T-cell (primary cell): Measurements from ENCODE around the gene GRM8. TPM values are rescaled to one million over a fixed set of nuclear protein-coding genes. Genes with fewer than 3 reads are reported as not detected.
"Not testable (repeated sequence)": the region's sequence is repeated elsewhere in the genome, so short reads cannot be mapped to it uniquely, and the experiment has no call there.

Source experiments
- ATAC-seq, 4 experiments: fragments of 200-7000 bp in 3 of 4; fragments of 150-1000 bp in 1 of 4; cut with Tn5 transposase; replicated peaks in 1 of 4; 1 replicate in 3 of 4; 2 replicates in 1 of 4; pipeline ENCODE4 v1.10.0; 2021; ENCODE audit warnings: moderate library complexity in 3 of 4, mild to moderate bottlenecking in 2 of 4, moderate number of reproducible peaks in 1 of 4
- CTCF ChIA-PET, 2 donors: fragments of 300-600 bp; sonication (Branson Sonifier 250); formaldehyde crosslinking; loops; one replicate each; lab custom pipeline; 2022; ENCODE audit warnings: antibody characterized with exemption in 2 of 2; lab: Charles Lee
- POLR2A ChIA-PET, 2 donors: fragments of 300-600 bp; sonication (Branson Sonifier 250); formaldehyde crosslinking; loops; one replicate each; lab custom pipeline; 2022; ENCODE audit warnings: antibody characterized with exemption in 2 of 2; lab: Charles Lee
- DNase-seq, 35 experiments: peaks; one replicate each; pipeline versions ENCODE4 v3.0.0 to v3.0.0-alpha.2; 2013 to 2023
- H3K27ac ChIP-seq: one replicate; pipeline ENCODE4 v1.5.1; 2013; ENCODE audit warnings: low read length
- H3K27me3 ChIP-seq, 2 experiments: replicated peaks in 1 of 2; 1 replicate in 1 of 2; 2 replicates in 1 of 2; pipeline versions ENCODE4 v1.6.1 to v1.7.0; 2013; ENCODE audit warnings: low read length in 1 of 2, mixed read lengths in 1 of 2; ENCODE audit not compliant: control insufficient read depth in 2 of 2, insufficient read depth in 2 of 2; ENCODE audit errors: extremely low read depth in 1 of 2
- H3K36me3 ChIP-seq, 2 donors: 1 replicate in 1 of 2; 2 replicates in 1 of 2; pipeline versions ENCODE4 v1.6.1 to v1.7.0; 2013; ENCODE audit warnings: low read length in 1 of 2; ENCODE audit not compliant: control insufficient read depth in 2 of 2, insufficient read depth in 1 of 2; ENCODE audit errors: extremely low read depth in 1 of 2
- H3K4me1 ChIP-seq, 2 experiments: 1 replicate in 1 of 2; 2 replicates in 1 of 2; pipeline versions ENCODE4 v1.6.1 to v1.7.0; 2013; ENCODE audit warnings: low read length in 2 of 2, mixed read lengths in 1 of 2; ENCODE audit not compliant: insufficient read depth in 2 of 2, control insufficient read depth in 1 of 2; ENCODE audit errors: extremely low read depth in 1 of 2
- H3K4me3 ChIP-seq, 2 donors: 1 replicate in 1 of 2; 2 replicates in 1 of 2; pipeline versions ENCODE4 v1.5.1 to v1.7.0; 2013; ENCODE audit warnings: mild to moderate bottlenecking in 2 of 2, low read length in 1 of 2, moderate library complexity in 1 of 2; ENCODE audit not compliant: control insufficient read depth in 1 of 2; ENCODE audit errors: extremely low read depth in 1 of 2
- H3K9me3 ChIP-seq: 2 replicates; pipeline ENCODE4 v1.7.0; 2013
- H3K27ac Mint-ChIP-seq, 2 donors: one replicate each; pipeline ENCODE4 v1.8.0; 2020 to 2021; ENCODE audit warnings: mild to moderate bottlenecking in 2 of 2, mixed read lengths in 2 of 2
- H3K27me3 Mint-ChIP-seq, 2 donors: one replicate each; pipeline ENCODE4 v1.8.0; 2021 to 2022; ENCODE audit warnings: mixed read lengths in 2 of 2
- H3K36me3 Mint-ChIP-seq: one replicate; pipeline ENCODE4 v1.8.0; 2021; ENCODE audit warnings: mixed read lengths
- H3K4me1 Mint-ChIP-seq, 3 donors: one replicate each; pipeline ENCODE4 v1.8.0; 2020 to 2022; ENCODE audit warnings: mixed read lengths in 3 of 3, mild to moderate bottlenecking in 1 of 3
- H3K4me3 Mint-ChIP-seq, 3 donors: one replicate each; pipeline ENCODE4 v1.8.0; 2020 to 2022; ENCODE audit warnings: mild to moderate bottlenecking in 3 of 3, mixed read lengths in 3 of 3, moderate library complexity in 3 of 3
- H3K9me3 Mint-ChIP-seq, 3 donors: one replicate each; pipeline ENCODE4 v1.8.0; 2020 to 2022; ENCODE audit warnings: mixed read lengths in 3 of 3
- WGBS: methylation state at CpG from one replicate; pipeline ENCODE4 v1.1.5; 2013; ENCODE audit warnings: missing lambda C conversion rate; ENCODE audit not compliant: insufficient coverage; 5-methylcytosine and 5-hydroxymethylcytosine counted together
- total RNA-seq, 35 experiments: library from RNA in 6 of 35; stranded (reverse) in 6 of 35; fragments of 120-200 nt in 1 of 35; gene quantifications; one replicate each; pipeline versions ENCODE4 v1.2.1 to v1.2.4 and lab custom pipeline; 2013 to 2026

GRM8 gene
- total RNA-seq, 5 donors from 2014 or later (not counting 1 experiment from before 2014, with no cell fraction given), result not detected

DNA sequence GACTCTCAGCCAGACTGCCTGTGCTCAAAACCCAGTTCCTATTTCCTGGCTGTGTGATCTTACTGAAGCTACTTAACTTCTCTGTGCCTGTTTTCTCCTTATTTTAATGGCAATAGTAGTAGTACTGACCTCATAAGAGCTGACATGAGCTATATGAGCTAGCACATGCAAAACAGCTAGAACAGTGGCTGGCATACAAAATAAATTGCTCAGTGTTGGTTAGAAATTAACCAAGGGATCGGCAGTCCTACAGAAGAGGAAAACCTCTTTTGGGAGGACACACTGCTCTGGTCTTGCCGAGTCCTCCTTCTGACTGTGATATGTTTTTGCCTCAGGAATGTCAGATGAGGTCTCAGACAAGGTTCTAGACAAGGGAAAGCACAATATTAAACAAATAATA lies 322.6 kb downstream of the GRM8 start:
- POLR2A ChIA-PET, result no interaction called here
- no peaks in the 10 kb centered on the region for H3K4me1 Mint-ChIP-seq

DNA sequence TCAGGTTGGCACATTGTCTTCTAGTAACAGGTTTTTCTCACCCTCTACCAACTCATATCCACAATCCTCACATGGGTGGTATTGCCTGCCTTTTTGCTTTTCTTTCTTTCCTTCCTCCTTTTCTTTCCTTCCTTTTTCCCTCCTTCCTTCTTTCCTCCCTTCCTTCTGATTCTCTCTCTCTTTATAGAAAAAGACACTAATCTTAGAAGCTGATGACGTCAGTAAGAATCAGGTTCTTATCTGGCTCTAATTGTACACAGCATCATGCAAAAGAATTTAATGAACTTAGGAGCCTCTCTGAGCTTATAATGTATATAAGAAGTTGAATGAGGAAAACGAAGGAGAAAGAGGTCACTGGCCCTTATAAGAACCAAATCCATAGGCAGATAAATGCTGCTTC lies 328.3 kb downstream of the GRM8 start:
- ATAC-seq (no peak), DNase-seq (no peak)
- H3K4me1 ChIP-seq, result no peaks in the 10 kb centered on the region
- H3K4me3 ChIP-seq, result no peak overlapping the region
- H3K36me3 ChIP-seq, result no peaks in the 10 kb centered on the region
- H3K9me3 ChIP-seq, result no peaks in the 10 kb centered on the region
- ChIA-PET POLR2A (no interaction called here), CTCF (no interaction called here)
- H3K4me1 Mint-ChIP-seq, result no peaks in the 10 kb centered on the region
- peaks cover 0 to 6% (median 3%) of the 10 kb centered on the region in 3 donors for H3K9me3 Mint-ChIP-seq
- peaks cover 0 to 5% of the 10 kb centered on the region in 2 donors for H3K27me3 Mint-ChIP-seq
- no CpG with 5 or more reads among the region's 2 CpGs for WGBS
- H3K4me3 Mint-ChIP-seq, result no peak overlapping the region
- H3K27ac Mint-ChIP-seq, result no peak overlapping the region
- H3K27me3 ChIP-seq, result no peaks in the 10 kb centered on the region
- H3K27ac ChIP-seq, result no peak overlapping the region
- H3K36me3 Mint-ChIP-seq, result no peaks in the 10 kb centered on the region

More for the DNA sequence above, 322.6 kb downstream of the GRM8 start:
- H3K36me3 Mint-ChIP-seq, result no peaks in the 10 kb centered on the region
- H3K27me3 ChIP-seq, result no peaks in the 10 kb centered on the region
- H3K4me3 Mint-ChIP-seq, result no peak overlapping the region
- WGBS, result 86% methylated on average over 1 of the region's 2 CpGs
- DNase-seq (no peak), ATAC-seq (no peak)
- peaks cover 1 to 5% of the 10 kb centered on the region in 2 donors for H3K27me3 Mint-ChIP-seq
- no peak overlapping the region for H3K4me3 ChIP-seq
- peaks cover 0 to 6% (median 0%) of the 10 kb centered on the region in 3 donors for H3K9me3 Mint-ChIP-seq
- no peak overlapping the region for H3K27ac Mint-ChIP-seq
- no peaks in the 10 kb centered on the region for H3K36me3 ChIP-seq
- H3K4me1 ChIP-seq, result no peaks in the 10 kb centered on the region
- H3K9me3 ChIP-seq, result no peaks in the 10 kb centered on the region
- no peak overlapping the region for H3K27ac ChIP-seq
- CTCF ChIA-PET, result no interaction called here

DNA sequence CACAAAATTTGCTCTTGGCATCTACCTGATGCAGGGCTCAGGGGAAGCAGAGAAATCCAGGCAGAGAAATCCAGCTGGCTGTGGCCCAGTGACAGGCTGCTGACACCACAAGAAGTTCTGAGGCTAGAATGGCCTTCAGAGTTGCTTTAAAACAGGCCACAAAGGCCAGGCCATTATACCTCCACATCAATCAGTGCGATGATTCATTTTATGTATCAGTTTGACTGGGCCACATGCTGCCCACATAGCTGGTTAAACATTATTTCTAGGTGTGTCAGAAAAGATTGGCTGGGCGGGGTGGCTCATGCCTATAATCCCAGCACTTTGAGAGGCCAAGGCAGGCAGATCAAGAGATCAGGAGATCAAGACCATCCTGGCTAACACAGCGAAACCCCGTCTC lies 341.1 kb downstream of the GRM8 start:
- H3K9me3 ChIP-seq, H3K36me3 ChIP-seq, ATAC-seq, H3K4me3 Mint-ChIP-seq, DNase-seq, H3K4me1 Mint-ChIP-seq, H3K27ac ChIP-seq, H3K4me1 ChIP-seq, CTCF ChIA-PET, H3K9me3 Mint-ChIP-seq, H3K4me3 ChIP-seq, H3K27me3 ChIP-seq, POLR2A ChIA-PET, H3K27ac Mint-ChIP-seq, H3K36me3 Mint-ChIP-seq: not testable (repeated sequence)
- WGBS, result no CpG with 5 or more reads among the region's 4 CpGs
- peaks cover 3 to 16% of the 10 kb centered on the region in 2 donors for H3K27me3 Mint-ChIP-seq

DNA sequence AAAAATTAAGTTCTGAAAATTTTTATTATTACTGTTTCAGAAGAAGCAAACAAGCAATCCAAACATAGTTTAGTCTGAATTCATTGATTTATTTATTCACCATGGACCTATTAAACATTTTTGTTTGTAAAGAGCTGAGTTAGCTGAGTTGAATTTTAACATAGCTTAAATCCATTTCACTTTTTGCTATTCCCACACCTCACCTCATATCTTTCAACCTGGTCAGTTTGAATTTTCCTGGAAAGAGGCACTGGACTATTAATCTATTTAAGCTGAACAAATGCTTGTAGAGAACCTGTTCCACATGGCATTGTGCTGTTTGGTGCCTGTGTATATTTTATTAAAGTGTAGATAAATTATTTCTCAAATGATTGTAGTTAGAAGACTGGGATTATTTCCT lies 344.2 kb downstream of the GRM8 start:
- H3K27ac ChIP-seq, H3K27ac Mint-ChIP-seq, H3K27me3 ChIP-seq, H3K4me3 Mint-ChIP-seq, H3K4me1 ChIP-seq, DNase-seq, CTCF ChIA-PET, H3K36me3 ChIP-seq, H3K4me3 ChIP-seq, H3K36me3 Mint-ChIP-seq, H3K9me3 ChIP-seq, ATAC-seq, POLR2A ChIA-PET, H3K4me1 Mint-ChIP-seq, H3K9me3 Mint-ChIP-seq: not testable (repeated sequence)
- peaks cover 8 to 10% of the 10 kb centered on the region in 2 donors for H3K27me3 Mint-ChIP-seq

DNA sequence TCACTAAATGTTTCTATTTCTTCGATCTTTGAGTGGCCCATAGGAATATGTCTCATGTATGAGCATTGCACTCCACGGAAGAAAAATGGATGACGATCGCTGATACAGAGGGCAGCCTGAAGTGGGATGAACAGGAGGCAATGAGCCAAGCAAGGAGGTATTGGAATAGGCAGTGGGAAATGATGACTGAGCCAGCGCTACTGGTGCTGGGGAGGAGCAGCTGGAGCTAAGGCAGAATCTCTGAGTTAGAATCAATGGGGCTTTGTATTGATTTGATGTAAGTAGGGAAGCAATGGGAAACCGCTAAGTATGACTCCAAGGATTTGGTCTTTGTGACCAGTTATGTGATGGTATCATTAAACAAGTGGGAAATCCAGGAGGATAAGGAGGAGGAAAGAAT lies 345.1 kb downstream of the GRM8 start:
- ATAC-seq, DNase-seq, H3K9me3 ChIP-seq, H3K36me3 ChIP-seq, H3K27ac ChIP-seq, CTCF ChIA-PET, H3K9me3 Mint-ChIP-seq, H3K4me3 Mint-ChIP-seq, H3K36me3 Mint-ChIP-seq, H3K27ac Mint-ChIP-seq, H3K4me3 ChIP-seq, H3K4me1 ChIP-seq, H3K27me3 ChIP-seq, POLR2A ChIA-PET, H3K4me1 Mint-ChIP-seq: not testable (repeated sequence)
- 90% methylated on average over 5 of the region's 6 CpGs for WGBS
- H3K27me3 Mint-ChIP-seq, result peaks cover 12 to 13% of the 10 kb centered on the region in 2 donors

DNA sequence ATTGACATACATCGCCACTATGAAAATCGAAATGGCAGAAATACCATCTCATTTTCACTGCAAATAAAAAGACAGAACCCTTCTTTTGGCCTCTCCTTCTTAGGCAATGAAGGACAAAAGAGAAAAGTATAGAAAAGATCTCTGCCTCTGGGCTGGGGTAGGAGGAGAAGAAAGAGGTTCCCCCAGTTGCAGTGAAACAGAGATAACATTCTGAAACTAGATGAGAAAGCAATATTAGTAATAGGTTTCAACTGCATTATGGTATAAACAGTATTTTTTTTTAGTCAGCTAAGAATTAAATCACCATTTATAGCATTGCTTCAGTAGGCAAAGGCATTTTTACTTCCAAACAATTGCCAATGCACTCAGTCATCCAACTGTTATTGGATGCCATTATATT lies 347.5 kb downstream of the GRM8 start:
- ATAC-seq, H3K9me3 ChIP-seq, POLR2A ChIA-PET, H3K27ac Mint-ChIP-seq, H3K4me3 ChIP-seq, H3K9me3 Mint-ChIP-seq, H3K36me3 Mint-ChIP-seq, H3K4me3 Mint-ChIP-seq, H3K4me1 Mint-ChIP-seq, H3K4me1 ChIP-seq, CTCF ChIA-PET, H3K36me3 ChIP-seq, DNase-seq, H3K27ac ChIP-seq, H3K27me3 ChIP-seq: not testable (repeated sequence)
- WGBS, result no CpG with 5 or more reads among the region's 2 CpGs
- peaks cover 12 to 19% of the 10 kb centered on the region in 2 donors for H3K27me3 Mint-ChIP-seq

DNA sequence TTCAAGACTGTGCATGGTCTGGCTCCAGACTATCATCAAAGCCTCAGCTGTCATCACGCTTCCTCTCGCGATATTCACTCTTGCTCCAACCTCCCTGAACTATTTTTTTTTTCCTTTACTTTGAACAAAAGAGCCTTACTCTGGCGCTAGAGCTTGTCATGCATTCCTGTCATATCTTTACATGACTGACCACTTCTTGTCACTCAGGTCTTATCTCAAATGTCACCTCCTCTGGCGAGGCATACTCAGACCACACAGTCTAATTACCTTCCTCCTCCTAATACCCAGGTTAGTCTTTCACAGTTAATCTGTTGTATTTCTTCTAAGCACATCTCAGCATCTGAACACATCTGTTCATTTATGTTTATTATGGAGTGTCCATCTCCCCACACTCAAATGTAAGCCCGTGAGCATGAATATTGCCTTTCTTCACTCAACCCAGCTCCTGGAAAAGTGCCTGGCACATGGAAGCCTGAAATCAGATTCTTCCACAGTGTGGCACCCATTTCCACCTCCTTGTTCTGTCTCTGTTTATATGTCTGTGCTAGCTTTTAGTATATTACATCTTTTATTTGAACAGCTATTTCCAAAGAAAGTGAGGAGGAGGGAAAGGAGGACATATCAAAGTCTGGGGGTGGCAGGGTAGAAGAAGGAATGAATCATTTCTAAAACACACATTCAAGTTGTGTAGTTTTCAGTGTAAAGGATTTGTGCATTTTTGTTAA lies 351.5 kb downstream of the GRM8 start:
- CTCF ChIA-PET, H3K4me3 ChIP-seq, ATAC-seq, H3K27ac Mint-ChIP-seq, H3K9me3 Mint-ChIP-seq, H3K36me3 Mint-ChIP-seq, H3K4me3 Mint-ChIP-seq, H3K36me3 ChIP-seq, H3K27me3 ChIP-seq, DNase-seq, POLR2A ChIA-PET, H3K27ac ChIP-seq, H3K9me3 ChIP-seq, H3K4me1 ChIP-seq, H3K4me1 Mint-ChIP-seq: not testable (repeated sequence)
- WGBS, result 67% methylated on average over 1 of the region's 6 CpGs
- H3K27me3 Mint-ChIP-seq, result peaks cover 9 to 12% of the 10 kb centered on the region in 2 donors
